Measurements from ENCODE around the gene RFLNA.

RFLNA gene

GRCh38 chr12:124358572-124358971 is 63.7 kb downstream of the RFLNA start:
- DNase-seq (ENCODE audit: low read depth in 2 of 2), result no peak

DNA sequence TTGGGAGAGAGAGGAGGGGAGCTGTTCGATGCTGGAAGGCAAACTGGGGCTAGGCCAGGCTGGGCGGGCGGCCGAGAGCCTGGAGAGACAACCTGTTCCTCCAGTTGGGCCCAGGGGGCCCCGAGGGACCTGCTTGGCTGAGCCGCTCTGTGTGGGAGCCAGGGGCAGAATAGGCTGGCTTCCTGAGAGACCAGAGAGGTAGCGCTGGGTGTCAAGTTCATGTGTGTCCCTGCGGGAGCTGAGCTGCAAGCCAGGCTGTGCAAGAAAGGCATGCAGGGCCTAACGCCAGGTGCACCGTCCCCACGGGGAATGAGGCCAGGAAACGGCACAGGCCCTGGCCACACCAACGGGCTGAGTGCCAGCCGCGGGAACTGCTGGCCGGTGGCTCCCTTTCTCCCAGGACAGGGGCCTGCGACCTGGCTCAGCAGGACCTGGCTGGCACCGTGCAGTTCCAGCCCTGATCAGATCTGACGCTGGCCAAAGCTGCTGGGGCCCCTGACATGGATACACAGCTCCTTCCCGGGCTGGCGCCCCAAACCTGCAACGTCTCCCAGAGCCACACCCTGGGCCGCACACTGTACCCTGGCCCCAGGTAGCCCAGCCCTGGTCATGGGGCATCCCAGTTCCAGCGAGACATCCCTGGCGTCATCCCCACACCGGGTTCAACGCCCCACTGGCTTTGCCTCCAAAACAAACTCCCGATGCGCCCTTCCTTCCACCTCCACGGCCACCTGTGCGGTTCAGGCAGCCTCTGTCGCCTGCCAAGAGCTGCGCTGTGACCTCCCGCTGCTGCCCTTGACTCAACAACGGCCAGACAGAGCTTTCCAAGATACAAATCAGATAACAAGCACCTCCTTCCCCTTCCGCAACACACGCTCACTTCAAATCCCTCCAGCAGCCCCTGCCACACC is 65.0 kb downstream of the RFLNA start:
- DNase-seq (ENCODE audit: low read depth in 2 of 2), result no peak

DNA sequence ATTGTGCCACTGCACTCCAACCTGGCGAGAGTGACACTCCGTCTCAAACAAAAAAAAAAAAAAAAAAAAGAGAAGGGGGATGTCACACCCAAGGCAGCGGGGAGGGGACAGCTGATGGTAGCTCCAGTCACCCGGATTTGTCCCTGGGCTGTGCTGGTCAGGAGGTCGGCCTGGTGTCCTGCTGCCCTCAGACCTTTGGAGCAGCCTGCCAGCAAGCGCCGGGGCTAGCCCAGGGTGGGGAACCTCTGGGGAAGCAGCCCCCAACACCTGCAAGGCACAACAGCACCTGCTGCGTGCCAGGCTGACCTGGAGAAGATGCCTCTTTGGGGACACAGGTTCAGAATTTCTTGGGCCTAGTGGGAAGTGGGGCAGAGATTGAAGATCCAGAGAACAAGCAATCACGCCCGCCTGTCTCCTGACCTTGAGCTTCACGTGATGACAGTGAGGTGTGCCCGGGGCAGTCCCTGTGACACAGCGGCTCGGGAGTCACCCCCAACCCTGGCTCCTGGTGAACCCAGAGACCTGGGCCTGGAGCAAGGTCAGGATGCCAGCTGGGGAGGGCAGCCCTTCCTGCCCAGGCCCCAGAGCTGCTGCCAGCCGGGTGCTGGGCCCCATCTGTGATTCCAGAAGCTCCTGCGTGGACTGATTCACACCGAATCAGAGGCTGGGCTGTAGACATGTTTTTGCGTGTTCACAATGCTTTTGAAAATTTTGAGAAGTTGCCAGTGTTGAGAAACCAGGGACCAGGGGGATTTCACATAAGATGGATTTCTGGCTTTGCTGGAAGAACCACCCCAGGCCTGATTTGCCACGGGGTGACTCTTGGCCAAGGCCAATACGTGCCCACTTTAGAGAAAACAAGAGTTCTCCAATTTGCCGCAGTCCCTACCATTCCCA is 66.4 kb downstream of the RFLNA start:
- DNase-seq (ENCODE audit: low read depth in 2 of 2), result no peak

GRCh38 chr12:124361996-124362395 is 67.1 kb downstream of the RFLNA start:
- no peak for DNase-seq (ENCODE audit: low read depth in 2 of 2)

DNA sequence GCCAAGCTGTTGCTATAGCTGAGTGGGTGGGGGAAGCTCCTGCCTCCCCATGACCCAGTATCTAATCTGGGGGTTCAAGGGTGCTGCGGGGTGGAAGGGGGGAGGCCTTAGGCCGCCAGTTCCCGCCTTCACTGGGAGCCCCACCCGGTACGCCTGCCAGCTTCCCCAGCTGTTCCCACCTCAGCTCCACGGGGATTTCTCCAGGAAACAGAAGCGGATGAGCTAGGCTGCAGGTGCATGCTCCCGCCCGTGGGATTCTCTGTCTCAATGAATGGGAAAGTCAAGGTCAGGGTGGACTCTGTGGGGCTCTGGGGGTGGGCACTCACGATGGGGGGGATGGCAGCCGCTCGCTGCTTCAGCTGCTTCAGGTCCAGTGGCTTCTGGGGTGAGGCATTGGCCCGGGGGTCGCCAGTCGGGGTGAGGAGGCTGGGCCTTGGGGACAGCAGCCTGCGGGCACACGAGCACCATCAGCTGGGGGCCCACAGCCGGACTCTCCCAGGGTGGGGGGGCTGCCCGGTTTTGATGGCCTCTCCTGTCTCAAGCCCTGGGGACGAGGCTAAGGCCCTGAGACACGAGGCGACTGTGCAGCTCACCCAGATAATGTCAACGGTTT is 68.6 kb downstream of the RFLNA start:
- no peak for DNase-seq (ENCODE audit: low read depth in 2 of 2)

DNA sequence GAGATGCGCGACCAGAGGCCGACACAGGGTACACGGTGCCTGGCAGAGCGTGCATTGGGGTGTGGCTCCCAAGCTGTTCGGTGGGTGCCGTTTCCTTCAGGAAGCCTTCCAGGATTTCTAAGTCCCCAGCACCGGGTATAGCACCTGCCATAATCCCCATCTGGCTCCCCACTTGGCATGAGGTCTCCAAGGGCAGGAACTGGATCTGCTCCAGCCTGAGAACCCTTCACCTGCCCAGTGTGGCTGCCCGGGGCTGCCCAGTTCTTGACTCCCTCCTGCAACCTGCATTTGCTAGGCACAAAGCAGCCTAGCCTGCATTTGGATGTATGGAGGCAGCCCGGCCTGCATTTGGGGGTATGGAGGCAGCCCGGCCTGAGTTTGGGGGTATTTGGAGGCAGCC is 69.7 kb downstream of the RFLNA start:
- no peak for DNase-seq (ENCODE audit: low read depth in 2 of 2)
